HepG2 (cell line): ENCODE measurements around the gene PDPK1. TPM values are rescaled to one million over a fixed set of nuclear protein-coding genes. Genes with fewer than 3 reads are reported as not detected.
A peak's percentile ranks its signal among the peaks of the same experiment; 100 is the strongest.

Source experiments
- CBX2 ChIP-seq, 2 experiments: fragments of 200-600 bp in 1 of 2; sonication (generic); formaldehyde crosslinking in 1 of 2; IDR thresholded peaks; 2 replicates each; pipeline versions ENCODE4 v1.7.0 to v1.8.1; 2018 to 2022; ENCODE audit warnings: low read depth in 2 of 2, low read length in 1 of 2, mild to moderate bottlenecking in 1 of 2, missing genetic modification reagents in 1 of 2
- KLF16 ChIP-seq, 2 experiments: sonication (generic) in 1 of 2; formaldehyde crosslinking in 1 of 2; IDR thresholded peaks; 2 replicates each; pipeline versions ENCODE4 v1.6.1 to v1.8.0; 2016 to 2023; ENCODE audit warnings: missing genetic modification reagents in 2 of 2, missing compliant biosample characterization in 1 of 2
- POLR2G ChIP-seq: fragments of 200-400 bp; formaldehyde crosslinking; IDR thresholded peaks from 2 replicates; pipeline ENCODE4 v1.6.1; 2018; ENCODE audit warnings: mild to moderate bottlenecking, low read depth, low read length, moderate library complexity
- RNF2 ChIP-seq: fragments of 450-650 bp; conservative IDR thresholded peaks from 2 replicates; pipeline ENCODE4 v1.6.1; 2016; ENCODE audit warnings: low read depth
- TCF7L2 ChIP-seq: IDR thresholded peaks from 2 replicates; pipeline ENCODE4 v1.6.1; 2011; ENCODE audit warnings: mild to moderate bottlenecking, low read depth, low read length, moderate library complexity
- ZBTB21 ChIP-seq: sonication (generic); formaldehyde crosslinking; IDR thresholded peaks from 2 replicates; pipeline ENCODE4 v1.4.0; 2020; ENCODE audit warnings: missing genetic modification reagents
- ZNF180 ChIP-seq: sonication (generic); formaldehyde crosslinking; IDR thresholded peaks from 2 replicates; pipeline ENCODE4 v1.4.0; 2020; ENCODE audit warnings: low read depth, missing genetic modification reagents, borderline replicate concordance
- polyA plus RNA-seq, 8 experiments: library from polyadenylated mRNA; depleted of rRNA in 3 of 8; stranded (reverse) in 7 of 8; unstranded in 1 of 8; fragments of >200 nt; fragmentation: Illumina TruSeq in 4 of 8; extraction: Trizol in 4 of 8; gene quantifications; 2 replicates each; pipeline versions ENCODE4 v1.2.1 to v1.2.3, GENCODE V29; 2011 to 2016; ENCODE audit warnings: low read depth in 4 of 8, missing spikeins in 1 of 8, mixed read lengths in 1 of 8; ENCODE audit not compliant: insufficient read depth in 1 of 8
- total RNA-seq, 5 experiments: library from RNA; depleted of rRNA; stranded (reverse); fragments of >200 nt; fragmentation: Illumina TruSeq; extraction: Trizol; gene quantifications; 2 replicates each; pipeline ENCODE4 v1.2.3, GENCODE V29; 2016; ENCODE audit warnings: low read depth in 1 of 5
- TF ChIP-seq, protein P1 (sequence below): sonication (generic); formaldehyde crosslinking; IDR thresholded peaks from 2 replicates; pipeline ENCODE4 v1.8.0; 2022; ENCODE audit warnings: mild to moderate bottlenecking, missing genetic modification reagents, borderline replicate concordance
- TF ChIP-seq, protein P2 (sequence below): sonication (generic); formaldehyde crosslinking; conservative IDR thresholded peaks from 2 replicates; pipeline ENCODE4 v1.4.0; 2020; ENCODE audit warnings: mild to moderate bottlenecking, missing genetic modification reagents, moderate library complexity
- TF ChIP-seq, protein P3 (sequence below): sonication (generic); formaldehyde crosslinking; IDR thresholded peaks from 2 replicates; pipeline ENCODE4 v1.5.1; 2020; ENCODE audit warnings: mild to moderate bottlenecking, missing genetic modification reagents, moderate library complexity
- TF ChIP-seq, protein P4 (sequence below): sonication (generic); formaldehyde crosslinking; IDR thresholded peaks from 2 replicates; pipeline ENCODE4 v1.8.1; 2022; ENCODE audit warnings: low read depth, mild to moderate bottlenecking, missing genetic modification reagents
- TF ChIP-seq, protein P5 (sequence below): sonication (generic); formaldehyde crosslinking; IDR thresholded peaks from 2 replicates; pipeline ENCODE4 v1.4.0; 2020; ENCODE audit warnings: missing genetic modification reagents
- TF ChIP-seq, protein P6 (sequence below): sonication (generic); formaldehyde crosslinking; IDR thresholded peaks from 2 replicates; pipeline ENCODE4 v1.5.0; 2020; ENCODE audit warnings: mild to moderate bottlenecking, missing genetic modification reagents

Gene PDPK1
- total and polyA plus RNA-seq, 2 of the 13 experiments (the other 11 are each of a cell fraction or from before 2014, with no cell fraction given) = 59.6 to 129 TPM

DNA sequence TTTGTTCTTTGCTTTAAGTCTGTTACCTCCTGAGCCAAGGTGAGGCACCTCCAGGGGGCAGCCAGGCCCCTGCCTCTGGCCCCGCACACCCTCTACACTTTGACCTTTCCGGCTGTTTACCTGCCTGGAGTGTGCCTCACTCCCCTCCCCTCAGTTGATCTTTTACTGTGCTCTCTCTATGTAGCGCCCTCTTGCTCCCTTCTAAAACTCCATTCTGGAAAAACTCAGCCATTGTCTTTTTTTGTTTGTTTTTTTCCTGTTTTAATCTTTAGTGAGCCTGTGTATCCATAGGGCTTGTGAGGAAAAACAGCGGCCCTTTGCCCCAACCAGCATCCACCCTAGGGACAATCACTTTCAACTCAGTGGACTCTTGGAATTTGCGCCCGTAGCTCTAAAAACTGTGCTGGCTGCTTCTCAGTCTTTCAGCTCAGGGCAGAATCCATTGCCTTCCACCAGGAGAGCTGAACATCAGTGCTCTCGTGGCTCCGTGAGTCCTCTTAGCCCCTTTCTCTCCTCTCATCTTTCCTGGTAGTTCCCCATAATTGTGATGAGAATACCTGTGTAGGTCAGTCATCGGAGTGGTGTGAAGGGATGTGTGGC, 13.4 kb upstream of the PDPK1 start (continued):
- TF ChIP-seq, protein P1, sequence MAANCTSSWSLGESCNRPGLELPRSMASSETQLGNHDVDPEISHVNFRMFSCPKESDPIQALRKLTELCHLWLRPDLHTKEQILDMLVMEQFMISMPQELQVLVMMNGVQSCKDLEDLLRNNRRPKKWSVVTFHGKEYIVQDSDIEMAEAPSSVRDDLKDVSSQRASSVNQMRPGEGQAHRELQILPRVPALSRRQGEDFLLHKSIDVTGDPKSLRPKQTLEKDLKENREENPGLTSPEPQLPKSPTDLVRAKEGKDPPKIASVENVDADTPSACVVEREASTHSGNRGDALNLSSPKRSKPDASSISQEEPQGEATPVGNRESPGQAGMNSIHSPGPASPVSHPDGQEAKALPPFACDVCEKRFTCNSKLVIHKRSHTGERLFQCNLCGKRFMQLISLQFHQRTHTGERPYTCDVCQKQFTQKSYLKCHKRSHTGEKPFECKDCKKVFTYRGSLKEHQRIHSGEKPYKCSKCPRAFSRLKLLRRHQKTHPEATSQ = peak; percentile 40; the same call in 1 of the 2 replicates
- TF ChIP-seq, protein P2, sequence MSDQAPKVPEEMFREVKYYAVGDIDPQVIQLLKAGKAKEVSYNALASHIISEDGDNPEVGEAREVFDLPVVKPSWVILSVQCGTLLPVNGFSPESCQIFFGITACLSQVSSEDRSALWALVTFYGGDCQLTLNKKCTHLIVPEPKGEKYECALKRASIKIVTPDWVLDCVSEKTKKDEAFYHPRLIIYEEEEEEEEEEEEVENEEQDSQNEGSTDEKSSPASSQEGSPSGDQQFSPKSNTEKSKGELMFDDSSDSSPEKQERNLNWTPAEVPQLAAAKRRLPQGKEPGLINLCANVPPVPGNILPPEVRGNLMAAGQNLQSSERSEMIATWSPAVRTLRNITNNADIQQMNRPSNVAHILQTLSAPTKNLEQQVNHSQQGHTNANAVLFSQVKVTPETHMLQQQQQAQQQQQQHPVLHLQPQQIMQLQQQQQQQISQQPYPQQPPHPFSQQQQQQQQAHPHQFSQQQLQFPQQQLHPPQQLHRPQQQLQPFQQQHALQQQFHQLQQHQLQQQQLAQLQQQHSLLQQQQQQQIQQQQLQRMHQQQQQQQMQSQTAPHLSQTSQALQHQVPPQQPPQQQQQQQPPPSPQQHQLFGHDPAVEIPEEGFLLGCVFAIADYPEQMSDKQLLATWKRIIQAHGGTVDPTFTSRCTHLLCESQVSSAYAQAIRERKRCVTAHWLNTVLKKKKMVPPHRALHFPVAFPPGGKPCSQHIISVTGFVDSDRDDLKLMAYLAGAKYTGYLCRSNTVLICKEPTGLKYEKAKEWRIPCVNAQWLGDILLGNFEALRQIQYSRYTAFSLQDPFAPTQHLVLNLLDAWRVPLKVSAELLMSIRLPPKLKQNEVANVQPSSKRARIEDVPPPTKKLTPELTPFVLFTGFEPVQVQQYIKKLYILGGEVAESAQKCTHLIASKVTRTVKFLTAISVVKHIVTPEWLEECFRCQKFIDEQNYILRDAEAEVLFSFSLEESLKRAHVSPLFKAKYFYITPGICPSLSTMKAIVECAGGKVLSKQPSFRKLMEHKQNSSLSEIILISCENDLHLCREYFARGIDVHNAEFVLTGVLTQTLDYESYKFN (CRISPR knock-in tag) = peak; percentile 99
- TF ChIP-seq KLF16 (CRISPR knock-in tag; IDR thresholded peaks at IDR 0.05) (peak in 1 of 2 experiments; percentile 74; a peak in 2 of 4 replicates), RNF2 (no peak), ZBTB21 (no peak), POLR2G (peak; percentile 79), TCF7L2 (no peak), CBX2 (IDR thresholded peaks at IDR 0.05; ENCODE audit: low read depth, low read length) (no peak), CBX2 (CRISPR knock-in tag; IDR thresholded peaks at IDR 0.05; ENCODE audit: low read depth) (no peak), ZNF180 (CRISPR knock-in tag) (no peak)
- TF ChIP-seq, protein P3, sequence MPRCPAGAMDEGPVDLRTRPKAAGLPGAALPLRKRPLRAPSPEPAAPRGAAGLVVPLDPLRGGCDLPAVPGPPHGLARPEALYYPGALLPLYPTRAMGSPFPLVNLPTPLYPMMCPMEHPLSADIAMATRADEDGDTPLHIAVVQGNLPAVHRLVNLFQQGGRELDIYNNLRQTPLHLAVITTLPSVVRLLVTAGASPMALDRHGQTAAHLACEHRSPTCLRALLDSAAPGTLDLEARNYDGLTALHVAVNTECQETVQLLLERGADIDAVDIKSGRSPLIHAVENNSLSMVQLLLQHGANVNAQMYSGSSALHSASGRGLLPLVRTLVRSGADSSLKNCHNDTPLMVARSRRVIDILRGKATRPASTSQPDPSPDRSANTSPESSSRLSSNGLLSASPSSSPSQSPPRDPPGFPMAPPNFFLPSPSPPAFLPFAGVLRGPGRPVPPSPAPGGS (CRISPR knock-in tag) = peak; percentile 80; the same call in 1 of the 2 replicates
- TF ChIP-seq, protein P4, sequence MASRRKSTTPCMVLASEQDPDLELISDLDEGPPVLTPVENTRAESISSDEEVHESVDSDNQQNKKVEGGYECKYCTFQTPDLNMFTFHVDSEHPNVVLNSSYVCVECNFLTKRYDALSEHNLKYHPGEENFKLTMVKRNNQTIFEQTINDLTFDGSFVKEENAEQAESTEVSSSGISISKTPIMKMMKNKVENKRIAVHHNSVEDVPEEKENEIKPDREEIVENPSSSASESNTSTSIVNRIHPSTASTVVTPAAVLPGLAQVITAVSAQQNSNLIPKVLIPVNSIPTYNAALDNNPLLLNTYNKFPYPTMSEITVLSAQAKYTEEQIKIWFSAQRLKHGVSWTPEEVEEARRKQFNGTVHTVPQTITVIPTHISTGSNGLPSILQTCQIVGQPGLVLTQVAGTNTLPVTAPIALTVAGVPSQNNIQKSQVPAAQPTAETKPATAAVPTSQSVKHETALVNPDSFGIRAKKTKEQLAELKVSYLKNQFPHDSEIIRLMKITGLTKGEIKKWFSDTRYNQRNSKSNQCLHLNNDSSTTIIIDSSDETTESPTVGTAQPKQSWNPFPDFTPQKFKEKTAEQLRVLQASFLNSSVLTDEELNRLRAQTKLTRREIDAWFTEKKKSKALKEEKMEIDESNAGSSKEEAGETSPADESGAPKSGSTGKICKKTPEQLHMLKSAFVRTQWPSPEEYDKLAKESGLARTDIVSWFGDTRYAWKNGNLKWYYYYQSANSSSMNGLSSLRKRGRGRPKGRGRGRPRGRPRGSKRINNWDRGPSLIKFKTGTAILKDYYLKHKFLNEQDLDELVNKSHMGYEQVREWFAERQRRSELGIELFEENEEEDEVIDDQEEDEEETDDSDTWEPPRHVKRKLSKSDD (CRISPR knock-in tag) = peak; percentile 34; the same call in 1 of the 2 replicates
- TF ChIP-seq, protein P5, sequence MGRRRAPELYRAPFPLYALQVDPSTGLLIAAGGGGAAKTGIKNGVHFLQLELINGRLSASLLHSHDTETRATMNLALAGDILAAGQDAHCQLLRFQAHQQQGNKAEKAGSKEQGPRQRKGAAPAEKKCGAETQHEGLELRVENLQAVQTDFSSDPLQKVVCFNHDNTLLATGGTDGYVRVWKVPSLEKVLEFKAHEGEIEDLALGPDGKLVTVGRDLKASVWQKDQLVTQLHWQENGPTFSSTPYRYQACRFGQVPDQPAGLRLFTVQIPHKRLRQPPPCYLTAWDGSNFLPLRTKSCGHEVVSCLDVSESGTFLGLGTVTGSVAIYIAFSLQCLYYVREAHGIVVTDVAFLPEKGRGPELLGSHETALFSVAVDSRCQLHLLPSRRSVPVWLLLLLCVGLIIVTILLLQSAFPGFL (CRISPR knock-in tag) = no peak
- TF ChIP-seq, protein P6, sequence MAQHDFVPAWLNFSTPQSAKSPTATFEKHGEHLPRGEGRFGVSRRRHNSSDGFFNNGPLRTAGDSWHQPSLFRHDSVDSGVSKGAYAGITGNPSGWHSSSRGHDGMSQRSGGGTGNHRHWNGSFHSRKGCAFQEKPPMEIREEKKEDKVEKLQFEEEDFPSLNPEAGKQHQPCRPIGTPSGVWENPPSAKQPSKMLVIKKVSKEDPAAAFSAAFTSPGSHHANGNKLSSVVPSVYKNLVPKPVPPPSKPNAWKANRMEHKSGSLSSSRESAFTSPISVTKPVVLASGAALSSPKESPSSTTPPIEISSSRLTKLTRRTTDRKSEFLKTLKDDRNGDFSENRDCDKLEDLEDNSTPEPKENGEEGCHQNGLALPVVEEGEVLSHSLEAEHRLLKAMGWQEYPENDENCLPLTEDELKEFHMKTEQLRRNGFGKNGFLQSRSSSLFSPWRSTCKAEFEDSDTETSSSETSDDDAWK (CRISPR knock-in tag) = no peak
